Fibroblast of lung (primary cell): ENCODE data around the gene CELF2. TPM values are rescaled to one million over a fixed set of nuclear protein-coding genes. Genes with fewer than 3 reads are reported as not detected.

Source experiments
- DNase-seq, 2 donors: peaks; one replicate each; pipeline versions ENCODE4 v3.0.0 to v3.0.0-alpha.2; 2010; ENCODE audit warnings: low read depth in 2 of 2
- H2AFZ ChIP-seq: 2 replicates; pipeline ENCODE4 v1.5.1; 2012; ENCODE audit warnings: low read length, control low read depth, inconsistent platforms
- H3K27ac ChIP-seq: 2 replicates; pipeline ENCODE4 v1.5.1; 2011; ENCODE audit warnings: low read length, control low read depth; ENCODE audit not compliant: insufficient read depth
- H3K27me3 ChIP-seq: 2 replicates; pipeline ENCODE4 v1.5.1; 2011; ENCODE audit warnings: mild to moderate bottlenecking, low read length; ENCODE audit not compliant: control insufficient read depth, insufficient read depth
- H3K36me3 ChIP-seq: 2 replicates; pipeline ENCODE4 v1.5.1; 2011; ENCODE audit warnings: low read length; ENCODE audit not compliant: control insufficient read depth, insufficient read depth
- H3K4me1 ChIP-seq: 2 replicates; pipeline ENCODE4 v1.5.1; 2011; ENCODE audit warnings: low read length; ENCODE audit not compliant: control insufficient read depth, insufficient read depth; ENCODE audit errors: extremely low read depth
- H3K4me2 ChIP-seq: 2 replicates; pipeline ENCODE4 v1.5.1; 2011; ENCODE audit warnings: low read length, control low read depth; ENCODE audit not compliant: insufficient read depth; ENCODE audit errors: extremely low read depth
- H3K4me3 ChIP-seq, 4 experiments: fragments of 200-600 bp in 1 of 4; sonication (generic) in 1 of 4; replicated peaks in 1 of 4; 2 replicates each; pipeline ENCODE4 v1.5.1; 2011 to 2016; ENCODE audit warnings: low read length in 4 of 4, low read depth in 3 of 4, mild to moderate bottlenecking in 3 of 4, control low read depth in 2 of 4, inconsistent platforms in 1 of 4, mixed read lengths in 1 of 4; ENCODE audit not compliant: insufficient read depth in 1 of 4; ENCODE audit errors: control extremely low read depth in 1 of 4
- H3K79me2 ChIP-seq: 2 replicates; pipeline ENCODE4 v1.5.1; 2012; ENCODE audit warnings: mild to moderate bottlenecking, low read length, inconsistent platforms; ENCODE audit not compliant: control insufficient read depth, insufficient read depth
- H3K9ac ChIP-seq: 2 replicates; pipeline ENCODE4 v1.5.1; 2011; ENCODE audit warnings: mild to moderate bottlenecking, low read length, control low read depth; ENCODE audit not compliant: insufficient read depth
- H3K9me3 ChIP-seq: 2 replicates; pipeline ENCODE4 v1.5.1; 2012; ENCODE audit warnings: low read depth, low read length; ENCODE audit not compliant: control insufficient read depth, insufficient read depth
- H4K20me1 ChIP-seq: 2 replicates; pipeline ENCODE4 v1.5.1; 2011; ENCODE audit warnings: low read length; ENCODE audit not compliant: control insufficient read depth, insufficient read depth; ENCODE audit errors: extremely low read depth
- CTCF ChIP-seq, 2 donors: IDR thresholded peaks in 1 of 2; conservative IDR thresholded peaks in 1 of 2; 1 replicate in 1 of 2; 2 replicates in 1 of 2; pipeline ENCODE4 v1.5.1; 2011 to 2012; ENCODE audit warnings: low read length in 2 of 2, control low read depth in 1 of 2, inconsistent platforms in 1 of 2, low read depth in 1 of 2, mild to moderate bottlenecking in 1 of 2
- EZH2 ChIP-seq: IDR thresholded peaks from 2 replicates; pipeline ENCODE4 v1.5.1; 2012; ENCODE audit warnings: low read length, control low read depth, mild to moderate bottlenecking; ENCODE audit errors: missing control alignments
- polyA plus RNA-seq, 2 donors: library from polyadenylated mRNA; depleted of rRNA in 1 of 2; stranded (reverse) in 1 of 2; unstranded in 1 of 2; fragments of >200 nt; gene quantifications; 2 replicates each; pipeline ENCODE4 v1.2.1, GENCODE V29; 2011 to 2012; ENCODE audit warnings: missing spikeins in 1 of 2
- total RNA-seq: library from RNA; depleted of rRNA; stranded (reverse); fragments of >200 nt; gene quantifications from 2 replicates; pipeline ENCODE4 v1.2.1, GENCODE V29; 2014

Gene CELF2
- total and polyA plus RNA-seq, 2 donors (not counting 1 experiment from before 2014, with no cell fraction given) = 16.9 to 25.1 TPM

GRCh38 chr10:11080564-11080984 lies 62.9 kb downstream of the CELF2 start:
- Histone ChIP-seq H4K20me1 (no peaks in the 10 kb centered on the region), H3K79me2 (no peaks in the 10 kb centered on the region), H3K4me3 (no peak overlapping the region), H3K9me3 (no peaks in the 10 kb centered on the region), H2AFZ (no peak overlapping the region), H3K4me2 (no peak overlapping the region), H3K4me1 (no peaks in the 10 kb centered on the region), H3K27me3 (no peaks in the 10 kb centered on the region), H3K27ac (no peak overlapping the region), H3K36me3 (no peaks in the 10 kb centered on the region), H3K9ac (no peak overlapping the region)
- TF ChIP-seq EZH2 = no peak
- no peak for TF ChIP-seq CTCF (conservative IDR thresholded peaks at IDR 0.05 in 1 of 2, IDR thresholded peaks at IDR 0.05 in 1 of 2; ENCODE audit: low read depth in 1 of 2, low read length in 2 of 2)
- no peak for DNase-seq

GRCh38 chr10:11081408-11081807 lies 63.7 kb downstream of the CELF2 start:
- H3K4me2 ChIP-seq = no peak overlapping the region
- no peak overlapping the region for H3K4me3 ChIP-seq
- H3K27ac ChIP-seq = no peak overlapping the region
- no peaks in the 10 kb centered on the region for H4K20me1 ChIP-seq
- H2AFZ ChIP-seq = no peak overlapping the region
- H3K4me1 ChIP-seq = no peaks in the 10 kb centered on the region
- no peaks in the 10 kb centered on the region for H3K9me3 ChIP-seq
- H3K36me3 ChIP-seq = no peaks in the 10 kb centered on the region
- TF ChIP-seq EZH2 (no peak), CTCF (conservative IDR thresholded peaks at IDR 0.05 in 1 of 2, IDR thresholded peaks at IDR 0.05 in 1 of 2; ENCODE audit: low read depth in 1 of 2, low read length in 2 of 2) (no peak)
- no peak for DNase-seq
- no peak overlapping the region for H3K9ac ChIP-seq
- H3K27me3 ChIP-seq = no peaks in the 10 kb centered on the region
- H3K79me2 ChIP-seq = no peaks in the 10 kb centered on the region

- H4K20me1 ChIP-seq = no peaks in the 10 kb centered on the region
- peak in 1 of 2 donors; percentile 3 for DNase-seq
These were observed 64.9 kb downstream of the CELF2 start for GRCh38 chr10:11082526-11082925.

More at GRCh38 chr10:11082526-11082925, 64.9 kb downstream of the CELF2 start:
- TF ChIP-seq CTCF (conservative IDR thresholded peaks at IDR 0.05 in 1 of 2, IDR thresholded peaks at IDR 0.05 in 1 of 2; ENCODE audit: low read depth in 1 of 2, low read length in 2 of 2) (no peak), EZH2 (no peak)
- Histone ChIP-seq H3K27ac (no peak overlapping the region), H3K4me3 (no peak overlapping the region), H3K36me3 (no peaks in the 10 kb centered on the region), H3K9me3 (no peaks in the 10 kb centered on the region), H3K27me3 (no peaks in the 10 kb centered on the region), H2AFZ (no peak overlapping the region), H3K79me2 (no peaks in the 10 kb centered on the region), H3K9ac (no peak overlapping the region), H3K4me2 (no peak overlapping the region), H3K4me1 (no peaks in the 10 kb centered on the region)
